ENCODE results near the gene FGD5. TPM values are rescaled to one million over a fixed set of nuclear protein-coding genes. Genes with fewer than 3 reads are reported as not detected.

Gene FGD5
- total RNA-seq, 1 donor from 2014 or later: 0.14 TPM

GRCh38 chr3:14822134-14822533 is 3.4 kb downstream of the FGD5 start:
- no peak overlapping the region for H3K27ac Mint-ChIP-seq
- no peak overlapping the region for H3K4me3 Mint-ChIP-seq
- no peak for DNase-seq
- peaks cover 13% of the 10 kb centered on the region for H3K27me3 Mint-ChIP-seq
- intact Hi-C loops (cut with micrococcal nuclease): no loop called here
- H3K9me3 Mint-ChIP-seq: no peaks in the 10 kb centered on the region
- H3K4me1 Mint-ChIP-seq: no peaks in the 10 kb centered on the region
- no peaks in the 10 kb centered on the region for H3K36me3 Mint-ChIP-seq (ENCODE audit: low read depth)

GRCh38 chr3:14822670-14823390 is 4.1 kb downstream of the FGD5 start:
- H3K27ac Mint-ChIP-seq: no peak overlapping the region

GRCh38 chr3:14823393-14823792 is 4.6 kb downstream of the FGD5 start:
- Mint-ChIP-seq H3K4me1 (no peaks in the 10 kb centered on the region), H3K9me3 (no peaks in the 10 kb centered on the region)

More at GRCh38 chr3:14822670-14823390, 4.1 kb downstream of the FGD5 start:
- intact Hi-C loops (cut with micrococcal nuclease): no loop called here
- H3K9me3 Mint-ChIP-seq: no peaks in the 10 kb centered on the region
- no peak overlapping the region for H3K4me3 Mint-ChIP-seq
- H3K4me1 Mint-ChIP-seq: no peaks in the 10 kb centered on the region
- H3K27me3 Mint-ChIP-seq: peaks cover 15% of the 10 kb centered on the region
- DNase-seq: no peak
- no peaks in the 10 kb centered on the region for H3K36me3 Mint-ChIP-seq (ENCODE audit: low read depth)

GRCh38 chr3:14823910-14824629 is 5.3 kb downstream of the FGD5 start:
- Mint-ChIP-seq H3K27ac (no peak overlapping the region), H3K27me3 (peaks cover 19% of the 10 kb centered on the region), H3K9me3 (no peaks in the 10 kb centered on the region), H3K4me1 (no peaks in the 10 kb centered on the region), H3K36me3 (ENCODE audit: low read depth) (no peaks in the 10 kb centered on the region), H3K4me3 (no peak overlapping the region)
- DNase-seq: no peak
- intact Hi-C loops (cut with micrococcal nuclease): no loop called here

More at GRCh38 chr3:14823393-14823792, 4.6 kb downstream of the FGD5 start:
- H3K36me3 Mint-ChIP-seq (ENCODE audit: low read depth): no peaks in the 10 kb centered on the region
- no peak for DNase-seq
- intact Hi-C loops (cut with micrococcal nuclease): no loop called here
- no peak overlapping the region for H3K27ac Mint-ChIP-seq
- H3K27me3 Mint-ChIP-seq: peaks cover 17% of the 10 kb centered on the region
- no peak overlapping the region for H3K4me3 Mint-ChIP-seq

GRCh38 chr3:14824646-14825045 is 5.9 kb downstream of the FGD5 start:
- no peak overlapping the region for H3K27ac Mint-ChIP-seq

GRCh38 chr3:14826069-14826468 is 7.3 kb downstream of the FGD5 start:
- intact Hi-C loops (cut with micrococcal nuclease): no loop called here
- Mint-ChIP-seq H3K4me1 (no peaks in the 10 kb centered on the region), H3K4me3 (no peak overlapping the region), H3K27me3 (peaks cover 28% of the 10 kb centered on the region), H3K27ac (no peak overlapping the region), H3K36me3 (ENCODE audit: low read depth) (no peaks in the 10 kb centered on the region), H3K9me3 (no peaks in the 10 kb centered on the region)
- DNase-seq: no peak

More at GRCh38 chr3:14824646-14825045, 5.9 kb downstream of the FGD5 start:
- no peaks in the 10 kb centered on the region for H3K9me3 Mint-ChIP-seq
- H3K27me3 Mint-ChIP-seq: peaks cover 21% of the 10 kb centered on the region
- intact Hi-C loops (cut with micrococcal nuclease): no loop called here
- DNase-seq: no peak
- no peaks in the 10 kb centered on the region for H3K36me3 Mint-ChIP-seq (ENCODE audit: low read depth)
- no peak overlapping the region for H3K4me3 Mint-ChIP-seq
- no peaks in the 10 kb centered on the region for H3K4me1 Mint-ChIP-seq

GRCh38 chr3:14827776-14828175 is 9.0 kb downstream of the FGD5 start:
- no peak for DNase-seq
- H3K9me3 Mint-ChIP-seq: no peaks in the 10 kb centered on the region
- no peaks in the 10 kb centered on the region for H3K4me1 Mint-ChIP-seq
- peaks cover 27% of the 10 kb centered on the region for H3K27me3 Mint-ChIP-seq
- no peaks in the 10 kb centered on the region for H3K36me3 Mint-ChIP-seq (ENCODE audit: low read depth)
- intact Hi-C loops (cut with micrococcal nuclease): no loop called here
- no peak overlapping the region for H3K4me3 Mint-ChIP-seq
- H3K27ac Mint-ChIP-seq: no peak overlapping the region

GRCh38 chr3:14829811-14830210 is 11.0 kb downstream of the FGD5 start:
- Mint-ChIP-seq H3K27ac (no peak overlapping the region), H3K9me3 (no peaks in the 10 kb centered on the region), H3K36me3 (ENCODE audit: low read depth) (no peaks in the 10 kb centered on the region), H3K27me3 (peaks cover 17% of the 10 kb centered on the region), H3K4me1 (no peaks in the 10 kb centered on the region), H3K4me3 (no peak overlapping the region)
- intact Hi-C loops (cut with micrococcal nuclease): no loop called here
- no peak for DNase-seq

GRCh38 chr3:14831916-14832450 is 13.2 kb downstream of the FGD5 start:
- no peaks in the 10 kb centered on the region for H3K36me3 Mint-ChIP-seq (ENCODE audit: low read depth)
- no peaks in the 10 kb centered on the region for H3K4me1 Mint-ChIP-seq
- H3K27ac Mint-ChIP-seq: no peak overlapping the region
- H3K27me3 Mint-ChIP-seq: peaks cover 16% of the 10 kb centered on the region
- no peak for DNase-seq
- no peaks in the 10 kb centered on the region for H3K9me3 Mint-ChIP-seq
- intact Hi-C loops (cut with micrococcal nuclease): no loop called here
- H3K4me3 Mint-ChIP-seq: no peak overlapping the region

- intact Hi-C loops (cut with micrococcal nuclease): no loop called here
- H3K9me3 Mint-ChIP-seq: no peaks in the 10 kb centered on the region
- no peak overlapping the region for H3K27ac Mint-ChIP-seq
- H3K4me3 Mint-ChIP-seq: no peak overlapping the region
- no peaks in the 10 kb centered on the region for H3K4me1 Mint-ChIP-seq
- H3K36me3 Mint-ChIP-seq (ENCODE audit: low read depth): no peaks in the 10 kb centered on the region
- no peak for DNase-seq
- H3K27me3 Mint-ChIP-seq: peaks cover 13% of the 10 kb centered on the region
Measured at GRCh38 chr3:14832975-14833722, 14.4 kb downstream of the FGD5 start.

- H3K27ac Mint-ChIP-seq: no peak overlapping the region
Measured at GRCh38 chr3:14834121-14834520, 15.4 kb downstream of the FGD5 start.

GRCh38 chr3:14834807-14835466 is 16.2 kb downstream of the FGD5 start:
- no peak overlapping the region for H3K4me3 Mint-ChIP-seq
- H3K9me3 Mint-ChIP-seq: no peaks in the 10 kb centered on the region
- H3K27me3 Mint-ChIP-seq: peaks cover 11% of the 10 kb centered on the region
- H3K36me3 Mint-ChIP-seq (ENCODE audit: low read depth): no peaks in the 10 kb centered on the region
- no peaks in the 10 kb centered on the region for H3K4me1 Mint-ChIP-seq
- intact Hi-C loops (cut with micrococcal nuclease): no loop called here
- H3K27ac Mint-ChIP-seq: no peak overlapping the region
- no peak for DNase-seq

More at GRCh38 chr3:14834121-14834520, 15.4 kb downstream of the FGD5 start:
- H3K4me1 Mint-ChIP-seq: no peaks in the 10 kb centered on the region
- H3K4me3 Mint-ChIP-seq: no peak overlapping the region
- intact Hi-C loops (cut with micrococcal nuclease): no loop called here
- peaks cover 12% of the 10 kb centered on the region for H3K27me3 Mint-ChIP-seq
- DNase-seq: no peak
- H3K9me3 Mint-ChIP-seq: no peaks in the 10 kb centered on the region
- no peaks in the 10 kb centered on the region for H3K36me3 Mint-ChIP-seq (ENCODE audit: low read depth)

- Mint-ChIP-seq H3K36me3 (ENCODE audit: low read depth) (no peaks in the 10 kb centered on the region), H3K4me1 (no peaks in the 10 kb centered on the region), H3K27me3 (peaks cover 6% of the 10 kb centered on the region), H3K4me3 (no peak overlapping the region), H3K9me3 (no peaks in the 10 kb centered on the region), H3K27ac (no peak overlapping the region)
- DNase-seq: no peak
- intact Hi-C loops (cut with micrococcal nuclease): no loop called here
Measured at GRCh38 chr3:14836049-14836468, 17.3 kb downstream of the FGD5 start.
